ENCODE measurements around the gene NDUFB10.
"Not testable (repeated sequence)": the region's sequence is repeated elsewhere in the genome, so short reads cannot be mapped to it uniquely, and the experiment has no call there.

Gene NDUFB10

DNA sequence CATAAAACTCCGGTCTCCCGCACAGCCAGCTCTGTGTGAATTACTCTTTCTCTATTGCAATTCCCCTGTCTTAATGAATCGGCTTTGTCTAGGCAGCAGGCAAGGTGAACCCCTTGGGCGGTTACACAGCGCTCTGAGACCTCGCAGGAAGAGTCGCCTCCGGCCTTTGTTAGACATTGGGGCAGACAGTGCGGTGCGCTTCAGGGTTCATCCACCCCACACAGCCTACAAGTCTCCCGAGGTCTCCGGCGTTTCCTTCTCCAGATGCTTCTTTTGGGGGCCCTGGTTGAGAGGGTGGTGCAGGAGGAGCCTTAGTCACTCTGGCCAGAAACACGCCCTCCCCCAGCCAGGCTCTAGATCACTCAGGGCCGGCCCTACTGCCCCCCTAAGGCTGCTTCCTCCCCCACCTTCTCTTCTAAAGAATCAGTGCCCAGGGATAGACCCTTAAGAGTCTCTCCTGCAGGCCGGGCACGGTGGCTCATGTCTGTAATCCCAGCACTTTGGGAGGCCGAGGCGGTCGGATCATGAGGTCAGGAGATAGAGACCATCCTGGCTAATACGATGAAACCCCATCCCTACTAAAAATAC lies 14.6 kb upstream of the NDUFB10 start:
- no peak for DNase-seq (ENCODE audit: extremely low read depth in 1 of 2, low read depth in 1 of 2)

DNA sequence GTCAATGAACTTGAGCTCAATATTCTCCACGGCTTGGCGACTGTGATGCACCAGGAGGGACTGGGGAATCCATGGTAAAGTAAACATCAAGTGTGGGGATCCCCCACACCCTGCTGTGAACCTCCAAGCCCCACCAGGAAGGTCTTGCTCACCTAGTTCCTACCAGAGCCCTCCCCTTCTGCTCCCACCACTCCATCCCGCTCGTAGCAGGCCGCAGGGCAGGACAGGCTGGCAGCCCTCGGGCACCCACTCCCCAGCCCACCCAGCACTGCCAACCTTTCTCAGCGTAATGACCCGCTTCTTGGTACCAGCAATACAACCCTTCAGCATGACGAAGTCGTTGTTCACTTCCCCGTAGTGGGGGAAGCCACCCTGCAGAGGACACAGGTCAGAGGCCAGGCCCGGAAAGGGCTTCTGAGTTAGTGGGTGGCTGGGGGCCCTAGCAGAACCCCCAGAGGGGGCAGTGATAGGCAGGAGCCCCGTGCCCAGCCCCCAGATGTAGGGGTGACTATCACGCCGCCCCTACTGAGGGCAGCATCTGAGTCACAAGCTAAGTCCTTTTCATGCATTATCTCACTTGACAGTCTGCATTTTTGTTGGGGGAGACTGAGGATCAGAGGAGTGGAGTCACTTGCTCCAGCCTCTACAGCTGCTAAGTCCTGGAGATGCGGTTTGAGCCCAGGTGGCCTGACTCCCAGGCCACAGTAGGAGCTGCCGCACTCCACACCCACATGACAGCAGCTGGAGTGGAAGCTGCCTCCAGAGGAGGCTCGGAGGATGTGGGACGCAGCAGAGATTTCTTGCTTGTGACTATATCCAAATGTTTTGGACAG lies 13.6 kb upstream of the NDUFB10 start:
- DNase-seq (ENCODE audit: extremely low read depth in 1 of 2, low read depth in 1 of 2): no peak

DNA sequence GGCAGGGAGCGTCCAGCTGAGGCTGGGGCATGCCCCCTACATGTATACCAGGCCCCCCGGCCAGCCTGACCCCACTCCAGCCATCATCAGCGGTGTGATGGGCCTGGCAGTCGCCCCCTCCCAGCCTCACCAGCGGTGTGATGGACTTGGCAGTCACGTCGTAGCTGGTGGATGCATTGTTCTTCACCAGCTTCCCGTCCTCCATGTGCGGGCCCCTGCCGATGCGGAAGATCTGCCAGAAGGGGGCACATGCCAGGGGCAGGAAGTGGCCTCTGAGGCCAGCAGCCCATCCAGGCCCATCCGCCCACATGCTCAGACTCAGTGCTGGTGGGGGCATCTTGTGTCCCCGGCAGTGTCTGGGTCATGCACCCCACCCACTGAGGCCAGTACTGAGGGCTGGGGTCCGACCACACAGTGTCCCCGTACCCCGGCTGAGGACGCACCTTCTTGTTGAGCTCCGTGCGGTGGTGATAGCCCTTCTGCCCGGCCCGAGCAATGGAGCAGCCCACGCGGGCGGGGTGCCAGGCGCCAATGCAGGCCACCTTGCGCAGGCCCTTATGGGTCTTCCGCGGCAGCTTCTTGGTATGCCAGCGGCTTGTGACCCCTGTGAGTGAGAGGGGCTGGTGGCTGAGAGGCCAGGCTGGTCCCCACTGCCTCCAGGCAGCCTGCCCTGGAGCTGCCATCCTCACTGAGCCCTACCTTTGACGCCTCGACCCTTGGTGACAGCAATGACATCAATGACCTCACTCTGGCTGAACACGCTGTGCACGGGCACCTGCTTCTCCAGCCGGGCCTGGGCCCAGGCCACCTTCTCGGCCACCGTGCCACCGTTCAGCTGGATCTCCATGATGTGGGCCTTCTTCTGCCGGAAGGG lies 12.6 kb upstream of the NDUFB10 start:
- no peak for DNase-seq (ENCODE audit: extremely low read depth in 1 of 2, low read depth in 1 of 2)

DNA sequence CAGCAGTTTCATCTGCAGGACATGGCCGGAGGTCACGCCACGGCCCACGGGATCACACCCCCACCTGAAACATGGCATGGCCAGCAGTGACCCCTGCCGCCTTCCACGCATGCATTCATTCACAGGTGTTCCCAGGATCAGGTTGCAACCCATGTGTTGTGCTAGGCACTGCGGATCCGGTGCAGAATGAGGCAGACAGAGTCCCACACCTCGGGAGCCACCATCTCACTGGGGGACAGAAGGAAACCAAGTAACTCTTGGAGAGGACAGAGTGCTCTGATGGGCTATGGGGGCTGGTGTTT lies 12.0 kb upstream of the NDUFB10 start:
- no peak for DNase-seq (ENCODE audit: extremely low read depth in 1 of 2, low read depth in 1 of 2)

DNA sequence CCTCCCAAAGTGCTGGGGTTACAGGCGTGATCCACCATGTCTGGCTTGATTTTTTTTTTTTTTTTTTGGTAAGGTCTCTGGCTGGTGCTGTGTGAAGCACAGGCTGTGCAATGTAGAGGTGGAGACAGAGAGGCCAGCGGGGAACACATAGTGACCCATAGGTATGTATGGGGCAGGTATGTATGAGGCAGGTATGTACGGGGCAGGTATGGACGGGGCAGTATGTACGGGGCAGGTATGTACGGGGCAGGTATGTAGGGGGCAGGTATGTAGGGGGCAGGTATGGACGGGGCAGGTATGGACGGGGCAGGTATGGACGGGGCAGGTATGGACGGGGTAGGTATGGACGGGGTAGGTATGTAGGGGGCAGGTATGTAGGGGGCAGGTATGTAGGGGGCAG lies 9.8 kb upstream of the NDUFB10 start:
- DNase-seq (ENCODE audit: extremely low read depth in 1 of 2, low read depth in 1 of 2): no peak

DNA sequence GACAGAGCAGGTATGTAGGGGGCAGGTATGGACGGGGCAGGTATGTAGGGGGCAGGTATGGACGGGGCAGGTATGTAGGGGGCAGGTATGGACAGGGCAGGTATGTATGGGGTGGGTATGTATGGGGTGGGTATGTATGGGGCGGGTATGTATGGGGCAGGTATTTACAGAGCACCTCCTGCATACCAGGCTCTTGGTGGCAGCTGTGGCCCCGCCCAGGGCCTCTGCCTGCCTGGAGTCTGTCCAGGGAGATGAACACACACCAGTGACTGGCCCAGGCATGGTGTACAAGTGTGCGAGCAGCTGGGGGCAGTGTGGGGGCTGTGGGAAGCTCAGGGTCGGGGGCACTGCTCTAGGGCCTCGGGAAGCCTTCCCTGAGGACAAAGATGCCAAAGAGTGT lies 9.3 kb upstream of the NDUFB10 start:
- DNase-seq (ENCODE audit: extremely low read depth in 1 of 2, low read depth in 1 of 2): no peak

DNA sequence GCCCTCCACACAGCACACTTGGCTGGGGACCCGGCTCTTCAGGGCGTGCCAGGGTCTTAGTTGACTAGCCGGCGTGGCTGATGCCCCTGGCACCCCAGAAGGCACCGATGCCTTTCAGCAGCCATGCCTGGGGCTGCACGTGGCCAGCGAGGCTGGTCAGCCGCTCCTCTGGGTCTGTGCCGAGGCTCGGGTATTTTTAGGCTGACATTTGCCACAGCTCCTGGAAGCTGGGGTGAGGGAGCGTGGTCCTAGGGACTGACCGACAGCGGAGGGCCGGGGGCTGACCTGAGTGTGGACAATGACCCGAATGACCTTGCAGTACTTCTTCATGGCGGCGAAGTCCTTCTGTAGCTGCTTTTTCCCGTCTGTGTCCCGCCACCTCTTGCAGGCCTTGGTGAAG lies 8.8 kb upstream of the NDUFB10 start:
- DNase-seq (ENCODE audit: extremely low read depth in 1 of 2, low read depth in 1 of 2): no peak

DNA sequence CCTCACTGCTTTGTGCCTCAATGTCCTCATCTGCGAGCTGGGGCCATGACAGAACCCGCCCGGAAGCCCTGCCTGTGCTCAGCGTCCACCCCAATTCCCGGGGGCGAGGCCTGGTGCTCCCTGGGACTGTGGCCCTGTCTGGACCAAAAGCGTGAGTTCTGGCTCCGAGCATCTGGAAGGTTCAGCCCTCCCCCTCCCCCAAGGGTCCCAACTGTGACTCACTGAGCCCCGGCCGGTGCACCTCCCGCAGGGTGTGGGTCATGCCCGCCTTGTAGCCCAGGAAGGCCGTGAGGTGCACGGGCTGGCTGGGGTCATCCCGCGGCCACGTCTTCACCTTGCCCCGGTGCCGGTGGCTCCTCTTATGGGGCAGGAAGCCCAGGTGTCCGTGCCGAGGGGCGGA lies 5.6 kb upstream of the NDUFB10 start:
- DNase-seq (ENCODE audit: extremely low read depth in 1 of 2, low read depth in 1 of 2): no peak

DNA sequence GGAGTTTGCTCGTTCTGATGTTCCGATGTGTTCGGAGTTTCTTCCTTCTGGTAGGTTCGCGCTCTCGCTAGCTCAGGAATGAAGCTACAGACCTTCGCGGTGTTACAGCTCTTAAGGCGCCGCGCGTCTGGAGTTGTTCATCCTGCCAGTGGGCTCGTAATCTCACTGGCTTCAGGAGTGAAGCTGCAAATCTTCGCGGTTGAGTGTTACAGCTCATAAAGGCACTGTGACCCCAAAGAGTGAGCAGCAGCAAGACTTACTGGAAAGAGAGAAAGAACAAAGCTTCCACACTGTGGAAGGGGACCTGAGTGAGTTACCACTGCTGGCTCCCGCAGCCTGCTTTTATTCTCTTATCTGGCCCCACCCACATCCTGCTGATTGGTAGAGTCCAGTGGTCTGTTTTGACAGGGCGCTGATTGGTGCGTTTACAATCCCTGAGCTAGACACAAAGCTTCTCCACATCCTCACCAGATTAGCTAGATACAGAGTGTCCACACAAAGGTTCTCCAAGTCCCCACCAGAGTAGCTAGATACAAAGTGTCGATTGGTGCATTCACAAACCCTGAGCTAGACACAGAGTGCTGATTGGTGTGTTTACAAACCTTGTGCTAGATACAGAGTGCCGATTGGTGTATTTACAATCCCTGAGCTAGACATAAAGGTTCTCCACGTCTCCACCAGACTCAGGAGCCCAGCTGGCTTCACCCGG lies 1.8 kb upstream of the NDUFB10 start:
- not testable (repeated sequence) for DNase-seq (ENCODE audit: extremely low read depth in 1 of 2, low read depth in 1 of 2)

DNA sequence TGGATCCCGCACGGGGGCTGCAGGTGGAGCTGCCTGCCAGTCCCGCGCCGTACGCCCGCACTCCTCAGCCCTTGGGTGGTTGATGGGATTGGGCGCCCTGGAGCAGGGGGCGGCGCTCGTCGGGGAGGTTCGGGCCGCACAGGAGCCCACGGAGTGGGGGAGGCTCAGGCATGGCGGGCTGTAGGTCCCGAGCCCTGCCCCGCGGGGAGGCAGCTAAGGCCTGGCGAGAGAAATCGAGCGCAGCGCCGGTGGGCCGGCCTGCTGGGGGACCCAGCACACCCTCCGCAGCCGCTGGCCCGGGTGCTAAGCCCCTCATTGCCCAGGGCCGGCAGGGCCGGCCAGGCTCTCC lies 1.2 kb upstream of the NDUFB10 start:
- not testable (repeated sequence) for DNase-seq (ENCODE audit: extremely low read depth in 1 of 2, low read depth in 1 of 2)

DNA sequence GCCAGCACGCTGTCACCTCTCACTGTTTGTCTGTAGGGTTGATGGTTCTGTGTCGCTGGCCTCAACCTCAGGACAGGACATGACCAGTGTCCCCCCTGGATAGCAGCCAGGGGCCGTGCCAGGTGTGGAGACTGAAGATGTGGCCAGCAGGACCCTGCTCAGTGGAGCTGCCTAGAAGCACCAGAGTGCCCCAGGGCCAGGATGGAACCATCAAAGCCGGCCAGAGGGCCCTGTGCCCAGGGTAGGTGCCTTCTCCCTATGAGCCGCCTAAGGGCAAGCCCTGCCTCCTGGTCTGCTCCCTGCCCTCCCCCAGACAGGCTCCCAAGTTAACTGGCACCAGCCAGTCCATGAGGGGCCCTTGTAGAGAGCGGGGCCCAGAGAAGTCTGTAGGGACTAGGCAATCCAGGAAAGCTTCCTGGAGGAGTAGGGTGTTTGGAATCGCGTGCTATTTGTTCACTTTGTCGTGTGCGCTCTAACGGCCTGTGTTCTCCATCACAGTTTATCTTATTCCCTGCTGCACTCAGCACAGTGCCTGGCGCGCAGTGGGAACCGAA lies 546 bp upstream of the NDUFB10 start:
- no peak for DNase-seq (ENCODE audit: extremely low read depth in 1 of 2, low read depth in 1 of 2)

DNA sequence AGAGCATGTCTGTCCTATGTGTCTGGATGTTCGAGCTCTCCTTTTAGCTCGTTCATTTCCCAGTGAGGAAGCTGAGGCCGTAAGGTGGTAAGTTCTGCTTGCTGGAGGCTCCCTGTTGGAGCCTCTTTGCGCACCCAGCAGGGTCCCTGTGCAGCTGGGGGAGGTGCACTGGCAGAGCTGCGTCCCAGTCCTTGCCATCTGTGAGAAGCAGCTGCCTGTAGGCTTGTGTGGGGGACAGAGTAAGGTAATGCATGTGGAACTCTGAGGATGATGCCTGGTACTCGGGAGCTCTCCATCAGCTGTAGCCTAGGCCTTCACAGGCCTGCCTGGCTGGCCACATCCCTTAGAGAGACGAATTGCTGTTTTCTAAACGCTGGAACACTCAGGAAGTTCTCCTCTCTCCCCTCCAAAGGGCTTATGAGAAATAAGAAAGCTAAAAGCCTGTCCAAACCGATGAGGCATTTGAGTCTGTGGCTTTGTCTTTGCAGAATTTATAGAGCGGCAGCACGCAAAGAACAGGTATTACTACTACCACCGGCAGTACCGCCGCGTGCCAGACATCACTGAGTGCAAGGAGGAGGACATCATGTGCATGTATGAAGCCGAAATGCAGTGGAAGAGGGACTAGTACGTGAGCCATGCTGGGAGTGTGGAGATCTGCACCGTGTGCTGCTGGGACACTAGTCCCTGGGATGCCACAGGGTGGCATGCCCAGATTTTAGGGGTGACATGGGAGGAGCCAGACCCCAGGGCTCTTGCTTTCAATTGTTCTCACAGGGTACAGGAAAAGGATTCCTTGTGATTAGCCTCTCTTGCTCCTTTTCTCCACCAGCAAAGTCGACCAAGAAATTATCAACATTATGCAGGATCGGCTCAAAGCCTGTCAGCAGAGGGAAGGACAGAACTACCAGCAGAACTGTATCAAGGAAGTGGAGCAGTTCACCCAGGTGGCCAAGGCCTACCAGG lies 1.6 kb downstream of the NDUFB10 start:
- DNase-seq (ENCODE audit: extremely low read depth in 1 of 2, low read depth in 1 of 2): no peak

DNA sequence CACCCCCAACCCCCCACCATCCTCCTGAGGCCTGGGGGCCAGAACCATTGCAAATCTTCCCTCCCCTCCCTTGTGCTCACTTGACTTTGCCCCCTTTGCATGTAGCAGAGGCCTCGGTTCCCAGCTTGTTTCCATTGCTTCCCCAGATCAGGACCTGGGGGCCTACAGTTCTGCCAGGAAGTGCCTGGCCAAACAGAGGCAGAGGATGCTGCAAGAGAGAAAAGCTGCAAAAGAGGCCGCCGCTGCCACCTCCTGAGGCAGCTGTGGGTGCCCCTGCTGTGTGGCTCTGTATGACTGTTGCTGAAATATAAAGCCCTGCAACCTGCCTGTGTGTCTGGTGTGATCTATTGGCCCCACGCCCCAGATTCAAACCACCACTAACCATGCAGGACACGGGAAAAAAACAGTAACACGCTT lies 2.3 kb downstream of the NDUFB10 start:
- no peak for DNase-seq (ENCODE audit: extremely low read depth in 1 of 2, low read depth in 1 of 2)

DNA sequence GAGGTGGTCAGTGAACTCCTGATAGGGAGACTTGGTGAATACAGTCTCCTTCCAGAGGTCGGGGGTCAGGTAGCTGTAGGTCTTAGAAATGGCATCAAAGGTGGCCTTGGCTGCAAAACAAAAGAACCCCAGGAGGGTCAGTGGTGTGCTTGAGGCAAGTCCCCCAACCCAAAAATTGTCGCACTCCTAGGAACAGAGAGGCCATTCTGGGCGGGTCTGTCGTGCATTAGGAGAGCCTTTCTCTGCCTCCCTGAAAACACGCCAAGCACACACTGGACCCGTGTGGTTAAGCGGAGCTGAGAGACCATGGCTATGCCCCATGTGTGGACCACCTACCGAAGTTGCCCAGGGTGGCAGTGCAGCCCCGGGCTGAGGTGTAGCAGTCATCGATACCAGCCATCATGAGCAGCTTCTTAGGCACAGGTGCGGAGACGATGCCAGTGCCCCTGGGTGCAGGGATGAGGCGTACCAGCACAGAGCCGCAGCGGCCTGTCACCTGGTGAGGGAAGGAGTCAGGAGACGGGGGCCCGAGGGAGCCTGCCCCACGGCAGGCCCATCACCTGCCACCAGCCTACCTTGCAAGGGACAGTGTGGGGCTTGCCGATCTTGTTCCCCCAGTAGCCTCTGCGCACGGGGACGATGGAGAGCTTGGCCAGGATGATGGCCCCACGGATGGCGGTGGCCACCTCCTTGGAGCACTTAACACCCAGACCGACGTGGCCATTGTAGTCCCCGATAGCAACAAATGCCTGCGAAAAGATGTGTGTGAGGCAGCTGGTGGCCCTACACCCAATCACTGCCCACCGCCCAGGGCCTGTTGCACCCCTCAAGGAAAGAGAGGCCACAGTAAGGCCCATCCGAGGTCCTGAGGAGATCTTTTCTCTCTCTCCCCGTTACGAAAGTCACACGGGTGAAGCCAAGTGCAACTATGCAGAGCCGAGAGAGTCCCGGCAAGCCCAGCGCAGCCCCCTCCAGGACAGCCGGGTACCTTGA lies 3.1 kb downstream of the NDUFB10 start:
- not testable (repeated sequence) for DNase-seq (ENCODE audit: extremely low read depth in 1 of 2, low read depth in 1 of 2)

DNA sequence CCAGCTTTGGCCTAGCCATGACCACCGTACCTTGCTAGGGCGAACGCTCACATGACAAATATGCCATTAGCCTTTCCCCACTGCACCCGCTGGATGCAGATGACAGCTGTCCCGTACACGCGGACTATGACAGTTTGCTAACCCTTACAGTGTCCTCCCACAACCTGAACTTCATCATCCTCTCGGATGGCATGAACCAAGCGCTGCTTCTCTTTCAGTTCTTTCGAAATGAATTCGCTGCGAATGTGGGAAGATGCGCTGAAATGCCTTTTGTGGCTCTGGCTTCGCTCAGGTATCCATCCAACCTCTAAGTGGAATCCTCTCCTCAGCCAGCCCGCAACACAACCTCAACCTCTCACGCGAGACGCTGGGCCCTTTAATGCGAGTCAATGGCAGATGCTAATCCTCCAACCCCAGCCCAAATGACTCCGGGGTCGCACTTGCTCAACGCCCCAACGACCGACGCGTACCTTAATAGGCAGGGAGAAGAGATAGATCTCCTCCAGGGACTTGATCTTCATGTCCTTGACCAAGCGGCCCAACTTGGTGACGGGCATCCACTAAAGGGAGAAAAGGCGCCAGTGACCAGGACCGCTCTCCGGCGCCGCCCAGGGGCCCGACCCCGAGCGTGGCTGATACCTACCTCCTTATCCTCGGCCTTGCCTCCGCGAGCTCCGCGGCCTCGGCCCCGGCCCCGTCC lies 4.6 kb downstream of the NDUFB10 start:
- no peak for DNase-seq (ENCODE audit: extremely low read depth in 1 of 2, low read depth in 1 of 2)

DNA sequence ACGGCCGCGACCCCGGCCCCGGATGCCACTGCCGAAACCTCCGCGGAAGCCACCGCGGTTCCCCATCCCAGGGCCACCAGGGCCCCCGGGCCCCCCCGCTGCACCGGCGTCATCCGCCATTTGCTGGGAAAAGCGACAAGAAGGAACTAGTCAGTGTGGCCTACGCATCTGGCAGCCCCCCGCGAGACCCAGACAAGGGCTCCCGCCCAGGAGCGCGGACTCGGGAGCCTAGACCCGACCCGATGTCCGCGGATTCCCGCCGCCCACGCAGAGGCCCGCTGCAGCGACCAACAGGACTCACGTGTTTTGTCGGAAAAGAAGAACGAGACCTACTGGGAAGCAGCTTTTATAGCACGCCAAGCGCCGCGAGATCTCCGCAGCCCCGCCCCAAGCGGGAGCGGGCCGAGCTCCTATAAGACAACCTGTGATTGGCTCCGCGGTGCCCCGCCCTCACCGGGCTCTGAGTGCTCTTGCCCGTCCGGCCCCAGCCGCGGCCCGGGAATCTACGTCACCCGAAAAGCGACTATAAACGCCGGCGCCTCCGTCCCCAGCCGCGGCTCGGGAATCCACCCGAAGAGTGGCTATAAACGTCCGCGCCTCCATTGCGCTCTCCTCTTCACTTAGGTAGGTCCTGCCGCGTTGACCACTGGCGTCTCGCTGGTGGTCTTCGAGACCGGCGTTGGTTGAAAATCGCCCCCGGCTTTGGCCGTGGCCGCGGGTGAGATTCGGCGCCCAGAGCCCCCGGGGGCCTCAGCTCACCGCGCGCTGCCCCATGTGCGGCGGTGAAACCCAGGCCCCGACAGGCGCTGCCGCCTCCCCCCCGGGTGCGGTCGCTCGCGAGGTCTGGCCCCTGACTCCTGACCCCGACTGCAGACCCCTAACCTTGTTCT lies 5.4 kb downstream of the NDUFB10 start, which contains the start of gene RPS2:
Gene RPS2 (minus strand): TSS at position 321 of the 890 bp plus-strand sequence. CDS start 201 bp downstream, at position 120.
- peak; percentile 94 to 95 for DNase-seq (ENCODE audit: extremely low read depth in 1 of 2, low read depth in 1 of 2)

Data from activated CD8-positive, alpha-beta memory T cell treated with anti-CD3 and anti-CD28 coated beads for 1 hour (primary cell).